Measurements from ENCODE around the gene CSTB. TPM values are rescaled to one million over a fixed set of nuclear protein-coding genes. Genes with fewer than 3 reads are reported as not detected.

CSTB gene
- total RNA-seq, 1 donor from 2014 or later, result 27.9 TPM

- TF ChIP-seq, protein P1, sequence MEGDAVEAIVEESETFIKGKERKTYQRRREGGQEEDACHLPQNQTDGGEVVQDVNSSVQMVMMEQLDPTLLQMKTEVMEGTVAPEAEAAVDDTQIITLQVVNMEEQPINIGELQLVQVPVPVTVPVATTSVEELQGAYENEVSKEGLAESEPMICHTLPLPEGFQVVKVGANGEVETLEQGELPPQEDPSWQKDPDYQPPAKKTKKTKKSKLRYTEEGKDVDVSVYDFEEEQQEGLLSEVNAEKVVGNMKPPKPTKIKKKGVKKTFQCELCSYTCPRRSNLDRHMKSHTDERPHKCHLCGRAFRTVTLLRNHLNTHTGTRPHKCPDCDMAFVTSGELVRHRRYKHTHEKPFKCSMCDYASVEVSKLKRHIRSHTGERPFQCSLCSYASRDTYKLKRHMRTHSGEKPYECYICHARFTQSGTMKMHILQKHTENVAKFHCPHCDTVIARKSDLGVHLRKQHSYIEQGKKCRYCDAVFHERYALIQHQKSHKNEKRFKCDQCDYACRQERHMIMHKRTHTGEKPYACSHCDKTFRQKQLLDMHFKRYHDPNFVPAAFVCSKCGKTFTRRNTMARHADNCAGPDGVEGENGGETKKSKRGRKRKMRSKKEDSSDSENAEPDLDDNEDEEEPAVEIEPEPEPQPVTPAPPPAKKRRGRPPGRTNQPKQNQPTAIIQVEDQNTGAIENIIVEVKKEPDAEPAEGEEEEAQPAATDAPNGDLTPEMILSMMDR (IDR thresholded peaks at IDR 0.05; ENCODE audit: insufficient read depth, low read length, poor library complexity, severe bottlenecking), result no peak
- H3K27me3 ChIP-seq (ENCODE audit: control insufficient read depth, insufficient read depth, low read length), result no peaks in the 10 kb centered on the region
- H3K36me3 ChIP-seq (ENCODE audit: control insufficient read depth, insufficient read depth, low read length), result peaks cover 9% of the 10 kb centered on the region
- no peak overlapping the region for H3K4me3 ChIP-seq (ENCODE audit: low read depth, low read length)
- no peak for DNase-seq (ENCODE audit: low read depth)
Measured at GRCh38 chr21:43760391-43760958, 15.6 kb downstream of the CSTB start.

DNA sequence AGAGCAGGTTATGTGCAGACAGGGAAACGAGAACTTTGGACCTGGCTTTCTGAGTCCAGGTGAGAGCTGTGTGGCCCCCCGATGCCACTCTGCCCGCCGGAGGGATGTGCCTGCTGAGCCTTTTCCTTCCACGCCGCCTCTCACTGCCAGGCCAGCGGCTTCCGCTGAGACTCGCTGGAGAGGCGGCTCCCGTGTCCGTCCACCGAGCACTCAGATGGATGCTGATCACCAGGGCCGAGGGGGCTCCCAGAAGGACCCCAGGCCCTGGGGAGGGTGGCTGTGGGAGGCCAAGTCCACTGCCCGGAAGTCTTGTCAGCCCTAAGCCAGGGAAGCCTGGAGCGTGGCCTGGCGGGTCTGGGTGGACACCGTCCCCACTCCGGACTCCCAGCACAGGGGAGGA is 16.5 kb downstream of the CSTB start:
- peaks cover 9% of the 10 kb centered on the region for H3K36me3 ChIP-seq (ENCODE audit: control insufficient read depth, insufficient read depth, low read length)
- TF ChIP-seq, protein P1 (IDR thresholded peaks at IDR 0.05; ENCODE audit: insufficient read depth, low read length, poor library complexity, severe bottlenecking), result no peak
- H3K27me3 ChIP-seq (ENCODE audit: control insufficient read depth, insufficient read depth, low read length), result no peaks in the 10 kb centered on the region
- H3K4me3 ChIP-seq (ENCODE audit: low read depth, low read length), result no peak overlapping the region
- DNase-seq (ENCODE audit: low read depth), result no peak

DNA sequence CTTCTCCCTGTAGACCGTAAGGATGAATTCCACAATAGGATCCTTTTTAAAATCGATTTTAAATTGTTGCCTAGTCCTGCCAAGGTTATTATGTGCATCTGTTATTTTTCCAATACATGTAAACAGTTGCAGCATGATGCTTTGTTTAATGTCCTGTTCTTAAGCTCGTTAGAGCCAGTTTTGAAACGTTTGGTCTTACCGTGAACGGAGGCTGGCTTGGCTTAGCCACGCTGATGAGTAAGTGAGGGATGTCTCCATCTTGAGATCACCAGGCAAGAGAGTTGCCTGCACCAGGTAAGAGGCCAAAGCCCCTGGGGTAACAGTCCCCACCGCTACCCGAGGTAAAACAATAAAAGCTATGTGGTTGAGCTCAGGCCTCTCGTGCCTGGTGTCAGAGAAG is 17.3 kb downstream of the CSTB start:
- no peaks in the 10 kb centered on the region for H3K27me3 ChIP-seq (ENCODE audit: control insufficient read depth, insufficient read depth, low read length)
- DNase-seq (ENCODE audit: low read depth), result no peak

DNA sequence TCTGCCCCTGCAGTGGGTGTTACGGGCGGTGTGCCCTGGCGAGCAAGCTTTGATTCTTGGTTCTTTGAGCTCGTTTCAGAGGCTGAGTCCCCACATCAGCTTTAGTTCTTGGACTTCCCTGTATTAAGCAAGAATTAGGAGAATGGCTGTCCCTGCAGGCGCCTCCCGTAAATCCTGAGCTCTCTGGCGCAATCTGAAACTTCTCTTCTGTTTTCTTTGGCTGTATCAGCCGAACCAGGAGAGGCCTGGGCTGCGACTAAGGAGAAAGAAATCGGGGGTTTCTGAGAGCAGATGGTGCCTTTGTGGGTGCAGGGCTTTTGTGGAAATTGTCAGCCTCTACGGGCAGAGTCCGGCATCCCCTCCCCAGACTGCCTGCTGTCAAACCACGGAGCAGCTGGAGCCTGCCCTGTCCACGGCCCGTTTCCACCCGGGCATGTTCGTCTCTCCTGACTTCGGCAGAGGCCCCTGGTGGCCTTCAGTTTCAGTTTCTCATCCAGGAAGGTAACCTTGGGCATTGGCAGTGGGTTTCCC is 17.9 kb downstream of the CSTB start:
- no peak for DNase-seq (ENCODE audit: low read depth)
- Histone ChIP-seq H3K36me3 (ENCODE audit: control insufficient read depth, insufficient read depth, low read length) (peaks cover 12% of the 10 kb centered on the region), H3K4me3 (ENCODE audit: low read depth, low read length) (no peak overlapping the region), H3K27me3 (ENCODE audit: control insufficient read depth, insufficient read depth, low read length) (no peaks in the 10 kb centered on the region)
- TF ChIP-seq, protein P1 (IDR thresholded peaks at IDR 0.05; ENCODE audit: insufficient read depth, low read length, poor library complexity, severe bottlenecking), result no peak

More for the DNA sequence above, 17.3 kb downstream of the CSTB start:
- TF ChIP-seq, protein P1 (IDR thresholded peaks at IDR 0.05; ENCODE audit: insufficient read depth, low read length, poor library complexity, severe bottlenecking), result no peak
- Histone ChIP-seq H3K36me3 (ENCODE audit: control insufficient read depth, insufficient read depth, low read length) (peaks cover 9% of the 10 kb centered on the region), H3K4me3 (ENCODE audit: low read depth, low read length) (no peak overlapping the region)

GRCh38 chr21:43757601-43758000 is 18.5 kb downstream of the CSTB start:
- no peak overlapping the region for H3K4me3 ChIP-seq (ENCODE audit: low read depth, low read length)
- H3K36me3 ChIP-seq (ENCODE audit: control insufficient read depth, insufficient read depth, low read length), result peaks cover 12% of the 10 kb centered on the region
- no peak for DNase-seq (ENCODE audit: low read depth)
- TF ChIP-seq, protein P1 (IDR thresholded peaks at IDR 0.05; ENCODE audit: insufficient read depth, low read length, poor library complexity, severe bottlenecking), result no peak
- no peaks in the 10 kb centered on the region for H3K27me3 ChIP-seq (ENCODE audit: control insufficient read depth, insufficient read depth, low read length)
